K562 (cell line): Measurements from ENCODE around the gene CACNG6. TPM values are rescaled to one million over a fixed set of nuclear protein-coding genes. Genes with fewer than 3 reads are reported as not detected.

ENCODE experiments used
- ATAC-seq: fragments of 200-7000 bp; cut with Tn5 transposase; 3 replicates; pipeline ENCODE4 v1.9.1; 2020; ENCODE audit warnings: moderate library complexity
- BruUV-seq: library from RNA; stranded (reverse); fragments of 400-500 nt; replicated peaks from 2 replicates; lab custom pipeline; 2021; lab: Mats Ljungman, UMichigan
- CTCF ChIA-PET: fragments of 300-600 bp; formaldehyde crosslinking; extraction: SDS; loops from one replicate; lab custom pipeline; 2021; ENCODE audit warnings: low intra/inter-chr PET ratio; lab: Yijun Ruan, JAX
- POLR2A ChIA-PET: fragments of 300-600, 350-650 bp; sonication (Branson Sonifier 250); formaldehyde crosslinking; extraction: SDS; loops from one replicate; lab custom pipeline; 2021; ENCODE audit warnings: antibody characterized with exemption, inconsistent platforms; lab: Yijun Ruan, JAX
- DNase-seq, 4 experiments: peaks; one replicate each; pipeline versions ENCODE4 v3.0.0 to v3.0.0-alpha.2; 2011 to 2018; ENCODE audit warnings: low spot score in 3 of 4, mixed read lengths in 3 of 4; ENCODE audit errors: extremely low read depth in 1 of 4
- FAIRE-seq: peaks from 2 replicates; lab custom pipeline; 2011; peaks lifted over from hg19 to GRCh38; lab: Jason Lieb, UNC
- H2AFZ ChIP-seq: 2 replicates; pipeline ENCODE4 v1.6.0; 2011; ENCODE audit warnings: low read depth, low read length, control low read depth, inconsistent platforms
- H3K27ac ChIP-seq: fragments of 200-600 bp; 3 replicates; pipeline ENCODE4 v1.8.0; 2011; ENCODE audit warnings: low read depth, mild to moderate bottlenecking, control low read depth, inconsistent platforms, low read length, moderate library complexity, mixed read lengths; ENCODE audit errors: extremely low read depth
- H3K27me3 ChIP-seq, 2 experiments: fragments of 300-600 bp in 1 of 2; 2 replicates in 1 of 2; 3 replicates in 1 of 2; pipeline versions ENCODE4 v1.6.0 to v1.8.0; 2011; ENCODE audit warnings: inconsistent platforms in 2 of 2, low read length in 2 of 2, mild to moderate bottlenecking in 1 of 2, mixed read lengths in 1 of 2, moderate library complexity in 1 of 2; ENCODE audit not compliant: control insufficient read depth in 2 of 2, insufficient read depth in 2 of 2
- H3K36me3 ChIP-seq: fragments of 300-600 bp; 3 replicates; pipeline ENCODE4 v1.8.0; 2011; ENCODE audit warnings: mild to moderate bottlenecking, low read length, inconsistent platforms; ENCODE audit not compliant: control insufficient read depth, insufficient read depth
- H3K4me1 ChIP-seq, 2 experiments: fragments of 200-600 bp in 1 of 2; replicated peaks in 1 of 2; 2 replicates in 1 of 2; 3 replicates in 1 of 2; pipeline versions ENCODE4 v1.5.1 to v1.8.0; 2011; ENCODE audit warnings: inconsistent platforms in 2 of 2, low read length in 2 of 2, mild to moderate bottlenecking in 1 of 2, mixed read lengths in 1 of 2, moderate library complexity in 1 of 2; ENCODE audit not compliant: control insufficient read depth in 2 of 2, insufficient read depth in 2 of 2
- H3K4me2 ChIP-seq: 2 replicates; pipeline ENCODE4 v1.6.1; 2011; ENCODE audit warnings: low read length, control low read depth, inconsistent platforms, mixed read lengths; ENCODE audit not compliant: insufficient read depth
- H3K4me3 ChIP-seq: fragments of 200-600 bp; sonication (generic), shearing (Covaris generic); 2 replicates; pipeline ENCODE4 v1.5.1; 2016; ENCODE audit warnings: control low read depth, inconsistent platforms
- H3K79me2 ChIP-seq: fragments of 200-600 bp; 3 replicates; pipeline ENCODE4 v1.8.0; 2011; ENCODE audit warnings: low read length, inconsistent platforms; ENCODE audit not compliant: control insufficient read depth, insufficient read depth
- H3K9ac ChIP-seq, 2 experiments: 2 replicates each; pipeline versions ENCODE4 v1.6.0 to v1.6.1; 2011; ENCODE audit warnings: low read depth in 2 of 2, low read length in 2 of 2, control low read depth in 1 of 2, inconsistent platforms in 1 of 2, mild to moderate bottlenecking in 1 of 2, mixed read lengths in 1 of 2; ENCODE audit not compliant: insufficient read depth in 1 of 2
- H3K9me1 ChIP-seq: one replicate; pipeline ENCODE4 v1.6.0; 2011; ENCODE audit warnings: inconsistent platforms, mild to moderate bottlenecking, low read length, moderate library complexity; ENCODE audit not compliant: control insufficient read depth, insufficient read depth
- H3K9me3 ChIP-seq: replicated peaks from 2 replicates; pipeline ENCODE4 v1.5.1; 2011; ENCODE audit warnings: low read depth, low read length, inconsistent platforms; ENCODE audit not compliant: control insufficient read depth, insufficient read depth
- H4K20me1 ChIP-seq: replicated peaks from 2 replicates; pipeline ENCODE4 v1.6.1; 2011; ENCODE audit warnings: low read length, inconsistent platforms, mixed read lengths; ENCODE audit not compliant: control insufficient read depth, insufficient read depth
- ID3 ChIP-seq, 2 experiments: fragments of 250-450 bp in 1 of 2; fragments of 450-650 bp in 1 of 2; sonication (Bioruptor Pico) in 1 of 2; IDR thresholded peaks; 2 replicates each; pipeline versions ENCODE4 v1.6.1 to v1.8.0; 2016 to 2021; ENCODE audit warnings: mild to moderate bottlenecking in 2 of 2, moderate library complexity in 2 of 2, missing compliant biosample characterization in 1 of 2, missing genetic modification characterization in 1 of 2
- SAFB ChIP-seq: fragments of 200-400 bp; formaldehyde crosslinking; IDR thresholded peaks from 2 replicates; pipeline ENCODE4 v1.6.1; 2017; ENCODE audit warnings: low read depth, low read length, borderline replicate concordance
- THAP7 ChIP-seq: fragments of 250-450 bp; sonication (Bioruptor Pico); IDR thresholded peaks from 2 replicates; pipeline ENCODE4 v1.5.0; 2021
- ZNF764 ChIP-seq: fragments of 250-450 bp; sonication (Bioruptor Pico); IDR thresholded peaks from 2 replicates; pipeline ENCODE4 v1.4.0; 2020; ENCODE audit warnings: low read depth, mild to moderate bottlenecking, moderate library complexity
- WGBS: fragments of 100-300 bp; shearing (Covaris generic); methylation state at CpG from one replicate; pipeline ENCODE4 v1.1.6; 2016; ENCODE audit warnings: low coverage, mixed read lengths; ENCODE audit not compliant: insufficient coverage; ENCODE audit errors: missing lambda C conversion rate; 5-methylcytosine and 5-hydroxymethylcytosine counted together
- in situ Hi-C: fragments of 300-500 bp; cut with MboI; formaldehyde crosslinking; loops from 4 replicates; pipeline ENCODE4 v1.15.0; 2018; ENCODE audit warnings: inconsistent platforms, mixed read lengths
- intact Hi-C: fragments of 100-400 bp; cut with micrococcal nuclease; formaldehyde crosslinking; loops from 2 replicates; pipeline ENCODE4 v1.14.2; 2022
- polyA plus RNA-seq, 8 experiments: library from polyadenylated mRNA; depleted of rRNA in 4 of 8; stranded (reverse) in 5 of 8; unstranded in 3 of 8; fragments of >200 nt; fragmentation: Nextera tagmentation in 2 of 8; fragmentation: Illumina TruSeq in 1 of 8; extraction: Ambion mirVana in 2 of 8; extraction: Trizol in 1 of 8; gene quantifications; 2 replicates each; pipeline versions ENCODE4 v1.2.1 to v1.2.3, GENCODE V29; 2011 to 2014; ENCODE audit warnings: inconsistent platforms in 1 of 8, missing spikeins in 1 of 8
- total RNA-seq, 7 experiments: library from RNA; depleted of rRNA in 6 of 7; stranded (reverse); fragments of >200 nt in 6 of 7; fragmentation: Illumina TruSeq in 2 of 7; extraction: Trizol in 2 of 7; gene quantifications; 2 replicates each; pipeline versions ENCODE4 v1.2.1 to v1.2.3, GENCODE V29; 2011 to 2021; ENCODE audit warnings: low replicate concordance in 1 of 7
- TF ChIP-seq, protein P1 (sequence below): fragments of 250-450 bp; sonication (Bioruptor Pico); IDR thresholded peaks from 2 replicates; pipeline ENCODE4 v1.8.0; 2021; ENCODE audit warnings: moderate library complexity, mild to moderate bottlenecking, inconsistent platforms

CACNG6 gene
- total and polyA plus RNA-seq, 9 of the 15 experiments (the other 6 are each of a cell fraction or from before 2014, with no cell fraction given), result not detected

- TF ChIP-seq ID3 (CRISPR knock-in tag; IDR thresholded peaks at IDR 0.05), result no peak
- no peak for TF ChIP-seq ID3 (tag; IDR thresholded peaks at IDR 0.05)
- no peak for TF ChIP-seq THAP7
- TF ChIP-seq, protein P1, sequence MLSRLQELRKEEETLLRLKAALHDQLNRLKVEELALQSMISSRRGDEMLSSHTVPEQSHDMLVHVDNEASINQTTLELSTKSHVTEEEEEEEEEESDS (CRISPR knock-in tag), result no peak
Measured at GRCh38 chr19:53992211-53992610, 774 bp downstream of the CACNG6 start (continued).

- Histone ChIP-seq H3K4me1 (peaks cover 0 to 8% of the 10 kb centered on the region in 2 experiments; a peak in 2 of 5 replicates), H3K9me1 (no peaks in the 10 kb centered on the region), H3K9me3 (no peaks in the 10 kb centered on the region), H4K20me1 (no peaks in the 10 kb centered on the region; the same call in 1 of the 2 replicates), H3K36me3 (no peaks in the 10 kb centered on the region), H2AFZ (no peak overlapping the region), H3K4me2 (no peak overlapping the region), H3K4me3 (no peak overlapping the region), H3K79me2 (no peaks in the 10 kb centered on the region), H3K27me3 (peaks cover 8 to 35% of the 10 kb centered on the region in 2 experiments; a peak in 4 of 5 replicates), H3K9ac (no peak overlapping the region), H3K27ac (no peak overlapping the region)
- FAIRE-seq, result no peak
- no TSS peak for BruUV-seq
- CTCF ChIA-PET, result no interaction called here
- intact Hi-C loops, result no loop called here
- in situ Hi-C loops, result no loop called here
- no peak for ATAC-seq
- POLR2A ChIA-PET, result interaction anchor here (1.7 kb wide), 1 partner anchor 34 kb away, joined by 5 read pairs; no protein-coding TSS in a partner anchor
- 26% methylated on average over 37 of the region's 43 CpGs for WGBS
- DNase-seq, result no peak
- TF ChIP-seq ZNF764 (CRISPR knock-in tag) (no peak), SAFB (0 out of 2 replicates have a peak, but pooled peaks have one; percentile 37)
Measured at GRCh38 chr19:53992815-53993214, 1.4 kb downstream of the CACNG6 start.
